Glutamatergic neuron (in vitro differentiated cells): ENCODE results near the gene SAE1. TPM values are rescaled to one million over a fixed set of nuclear protein-coding genes. Genes with fewer than 3 reads are reported as not detected.
A peak's percentile ranks its signal among the peaks of the same experiment; 100 is the strongest.

Experiments used
- DNase-seq: peaks from one replicate; pipeline ENCODE4 v3.0.0; 2022
- H3K27ac Mint-ChIP-seq: one replicate; pipeline ENCODE4 v1.8.0; 2020; ENCODE audit warnings: mild to moderate bottlenecking, mixed read lengths, inconsistent platforms; ENCODE audit not compliant: unreplicated experiment
- H3K27me3 Mint-ChIP-seq: one replicate; pipeline ENCODE4 v1.8.0; 2020; ENCODE audit warnings: mild to moderate bottlenecking, moderate library complexity, mixed read lengths, inconsistent platforms; ENCODE audit not compliant: unreplicated experiment
- H3K36me3 Mint-ChIP-seq: one replicate; pipeline ENCODE4 v1.8.0; 2020; ENCODE audit warnings: mild to moderate bottlenecking, mixed read lengths, inconsistent platforms; ENCODE audit not compliant: unreplicated experiment
- H3K4me1 Mint-ChIP-seq: one replicate; pipeline ENCODE4 v1.8.0; 2020; ENCODE audit warnings: mild to moderate bottlenecking, low read depth, mixed read lengths, inconsistent platforms; ENCODE audit not compliant: unreplicated experiment
- H3K4me3 Mint-ChIP-seq: one replicate; pipeline ENCODE4 v1.8.0; 2020; ENCODE audit warnings: mild to moderate bottlenecking, mixed read lengths, inconsistent platforms; ENCODE audit not compliant: unreplicated experiment
- H3K9me3 Mint-ChIP-seq: one replicate; pipeline ENCODE4 v1.8.0; 2020; ENCODE audit warnings: mild to moderate bottlenecking, moderate library complexity, mixed read lengths, inconsistent platforms; ENCODE audit not compliant: unreplicated experiment
- total RNA-seq: library from RNA; stranded (reverse); fragmentation: NEBNext Ultra II Directional; extraction: Animal tissue kit (Norgen Biotek cat#: 25700); gene quantifications from one replicate; pipeline ENCODE4 v1.2.1, GENCODE V29; 2021; ENCODE audit not compliant: unreplicated experiment
- TF ChIP-seq, protein P1 (sequence below): fragments of 200-600 bp; sonication (generic); IDR thresholded peaks from one replicate; pipeline ENCODE4 v1.5.0; 2021; ENCODE audit not compliant: partially characterized antibody, unreplicated experiment

The SAE1 gene
- total RNA-seq, 1 donor from 2014 or later = 79.9 TPM

DNA sequence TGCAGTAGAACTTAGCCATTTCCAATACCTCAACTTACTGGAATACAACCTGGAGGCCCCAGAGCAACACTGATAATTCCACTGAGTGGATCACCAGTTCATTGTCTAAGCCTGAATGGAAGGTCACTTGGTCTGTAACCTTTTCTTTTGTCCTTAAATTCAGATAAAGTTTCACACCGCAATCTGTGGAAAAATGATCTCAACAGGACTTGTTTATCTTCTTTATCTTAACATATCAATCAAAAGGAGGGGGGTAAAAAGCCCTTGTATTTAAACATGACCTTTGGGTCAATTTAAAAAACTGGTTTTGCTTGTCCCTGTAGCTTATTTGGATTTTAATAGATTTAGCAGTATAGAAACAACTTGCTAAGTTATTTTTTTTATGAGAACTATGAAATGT lies 21.6 kb downstream of the SAE1 start:
- Mint-ChIP-seq H3K4me1 (no peaks in the 10 kb centered on the region), H3K27me3 (no peaks in the 10 kb centered on the region), H3K4me3 (no peak overlapping the region), H3K9me3 (peaks cover 2% of the 10 kb centered on the region), H3K27ac (no peak overlapping the region), H3K36me3 (no peaks in the 10 kb centered on the region)
- no peak for DNase-seq
- TF ChIP-seq, protein P1, sequence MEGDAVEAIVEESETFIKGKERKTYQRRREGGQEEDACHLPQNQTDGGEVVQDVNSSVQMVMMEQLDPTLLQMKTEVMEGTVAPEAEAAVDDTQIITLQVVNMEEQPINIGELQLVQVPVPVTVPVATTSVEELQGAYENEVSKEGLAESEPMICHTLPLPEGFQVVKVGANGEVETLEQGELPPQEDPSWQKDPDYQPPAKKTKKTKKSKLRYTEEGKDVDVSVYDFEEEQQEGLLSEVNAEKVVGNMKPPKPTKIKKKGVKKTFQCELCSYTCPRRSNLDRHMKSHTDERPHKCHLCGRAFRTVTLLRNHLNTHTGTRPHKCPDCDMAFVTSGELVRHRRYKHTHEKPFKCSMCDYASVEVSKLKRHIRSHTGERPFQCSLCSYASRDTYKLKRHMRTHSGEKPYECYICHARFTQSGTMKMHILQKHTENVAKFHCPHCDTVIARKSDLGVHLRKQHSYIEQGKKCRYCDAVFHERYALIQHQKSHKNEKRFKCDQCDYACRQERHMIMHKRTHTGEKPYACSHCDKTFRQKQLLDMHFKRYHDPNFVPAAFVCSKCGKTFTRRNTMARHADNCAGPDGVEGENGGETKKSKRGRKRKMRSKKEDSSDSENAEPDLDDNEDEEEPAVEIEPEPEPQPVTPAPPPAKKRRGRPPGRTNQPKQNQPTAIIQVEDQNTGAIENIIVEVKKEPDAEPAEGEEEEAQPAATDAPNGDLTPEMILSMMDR = no peak

GRCh38 chr19:47152632-47153031 lies 22.0 kb downstream of the SAE1 start:
- H3K9me3 Mint-ChIP-seq = peaks cover 2% of the 10 kb centered on the region
- H3K27me3 Mint-ChIP-seq = no peaks in the 10 kb centered on the region
- no peak for DNase-seq
- no peaks in the 10 kb centered on the region for H3K36me3 Mint-ChIP-seq
- H3K4me1 Mint-ChIP-seq = no peaks in the 10 kb centered on the region
- no peak overlapping the region for H3K27ac Mint-ChIP-seq
- TF ChIP-seq, protein P1 = no peak
- H3K4me3 Mint-ChIP-seq = no peak overlapping the region

DNA sequence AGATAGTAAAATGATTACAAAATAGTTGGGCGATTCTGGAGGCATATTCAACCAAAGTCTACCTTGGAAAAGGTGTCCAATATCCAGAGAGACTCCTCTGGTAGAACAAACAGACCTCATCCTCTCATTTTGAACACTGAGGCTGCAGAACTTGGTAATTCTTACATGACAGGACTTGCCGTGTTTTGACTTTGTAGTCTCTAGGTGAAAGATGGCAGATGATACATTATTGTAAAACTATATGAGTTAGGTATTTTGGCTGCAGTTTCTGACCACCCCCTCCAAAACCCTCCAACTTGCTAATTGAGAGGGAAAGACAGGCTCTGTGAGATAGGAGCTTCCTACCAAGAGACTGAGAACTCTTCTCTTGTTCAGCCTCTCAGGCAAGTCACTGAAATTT lies 22.6 kb downstream of the SAE1 start:
- no peaks in the 10 kb centered on the region for H3K4me1 Mint-ChIP-seq
- no peaks in the 10 kb centered on the region for H3K9me3 Mint-ChIP-seq
- no peaks in the 10 kb centered on the region for H3K36me3 Mint-ChIP-seq
- no peak for DNase-seq
- no peaks in the 10 kb centered on the region for H3K27me3 Mint-ChIP-seq
- TF ChIP-seq, protein P1 = no peak
- no peak overlapping the region for H3K4me3 Mint-ChIP-seq
- H3K27ac Mint-ChIP-seq = no peak overlapping the region

GRCh38 chr19:47155148-47155547 lies 24.5 kb downstream of the SAE1 start:
- no peaks in the 10 kb centered on the region for H3K27me3 Mint-ChIP-seq
- no peaks in the 10 kb centered on the region for H3K4me1 Mint-ChIP-seq
- H3K36me3 Mint-ChIP-seq = no peaks in the 10 kb centered on the region
- DNase-seq = no peak
- H3K9me3 Mint-ChIP-seq = no peaks in the 10 kb centered on the region
- TF ChIP-seq, protein P1 = no peak
- no peak overlapping the region for H3K4me3 Mint-ChIP-seq
- no peak overlapping the region for H3K27ac Mint-ChIP-seq

GRCh38 chr19:47156861-47157430 lies 26.3 kb downstream of the SAE1 start:
- H3K36me3 Mint-ChIP-seq = no peaks in the 10 kb centered on the region
- H3K4me1 Mint-ChIP-seq = no peaks in the 10 kb centered on the region
- TF ChIP-seq, protein P1 = no peak
- H3K27ac Mint-ChIP-seq = peak overlapping the region; percentile 5
- no peaks in the 10 kb centered on the region for H3K9me3 Mint-ChIP-seq
- H3K27me3 Mint-ChIP-seq = no peaks in the 10 kb centered on the region
- no peak overlapping the region for H3K4me3 Mint-ChIP-seq
- no peak for DNase-seq
